Endothelial cell of umbilical vein (primary cell): ENCODE results near the gene CMPK2. TPM values are rescaled to one million over a fixed set of nuclear protein-coding genes. Genes with fewer than 3 reads are reported as not detected.

Experiments
- BruUV-seq: library from RNA; stranded (reverse); fragments of 400-500 nt; replicated peaks from 2 replicates; lab custom pipeline; 2021; lab: Mats Ljungman, UMichigan
- CTCF ChIA-PET: fragments of 300-600, 350-600 bp; sonication (Branson Sonifier 250); formaldehyde crosslinking; loops from one replicate; lab custom pipeline; 2021; ENCODE audit warnings: antibody characterized with exemption, inconsistent platforms; lab: Charles Lee
- POLR2A ChIA-PET: fragments of 300-600, 350-600 bp; sonication (Branson Sonifier 250); formaldehyde crosslinking; loops from one replicate; lab custom pipeline; 2021; ENCODE audit warnings: antibody characterized with exemption, inconsistent platforms; lab: Charles Lee
- DNase-seq: peaks from one replicate; pipeline ENCODE4 v3.0.0-alpha.2; 2011; ENCODE audit warnings: low read depth, low spot score
- FAIRE-seq: peaks from 2 replicates; lab custom pipeline; 2011; peaks lifted over from hg19 to GRCh38; lab: Jason Lieb, UNC
- H2AFZ ChIP-seq: 2 replicates; pipeline ENCODE4 v1.6.0; 2012; ENCODE audit warnings: low read depth, low read length, control low read depth, inconsistent platforms
- H3K27ac ChIP-seq: 2 replicates; pipeline ENCODE4 v1.5.1; 2011; ENCODE audit warnings: low read depth, mild to moderate bottlenecking, control low read depth, low read length, moderate library complexity; ENCODE audit not compliant: insufficient read depth
- H3K27me3 ChIP-seq, 2 experiments: 2 replicates each; pipeline versions ENCODE4 v1.6.0 to v1.6.1; 2011; ENCODE audit warnings: low read length in 2 of 2, mixed read lengths in 1 of 2; ENCODE audit not compliant: control insufficient read depth in 2 of 2, insufficient read depth in 2 of 2
- H3K36me3 ChIP-seq, 2 experiments: 2 replicates in 1 of 2; 3 replicates in 1 of 2; pipeline ENCODE4 v1.5.1; 2011; ENCODE audit warnings: low read length in 2 of 2, mild to moderate bottlenecking in 1 of 2, moderate library complexity in 1 of 2; ENCODE audit not compliant: control insufficient read depth in 2 of 2, insufficient read depth in 2 of 2; ENCODE audit errors: extremely low read depth in 1 of 2
- H3K4me1 ChIP-seq: 3 replicates; pipeline ENCODE4 v1.5.1; 2011; ENCODE audit warnings: mild to moderate bottlenecking, low read length; ENCODE audit not compliant: control insufficient read depth, insufficient read depth; ENCODE audit errors: extremely low read depth
- H3K4me2 ChIP-seq: 2 replicates; pipeline ENCODE4 v1.6.1; 2011; ENCODE audit warnings: low read length, control low read depth, mixed read lengths; ENCODE audit not compliant: insufficient read depth
- H3K4me3 ChIP-seq, 3 experiments: fragments of 200-600 bp in 1 of 3; sonication (generic), shearing (Covaris generic) in 1 of 3; replicated peaks in 1 of 3; 2 replicates each; pipeline ENCODE4 v1.5.1; 2011 to 2016; ENCODE audit warnings: control low read depth in 3 of 3, low read length in 3 of 3, mild to moderate bottlenecking in 2 of 3, inconsistent platforms in 1 of 3, low read depth in 1 of 3, moderate library complexity in 1 of 3; ENCODE audit not compliant: insufficient read depth in 1 of 3
- H3K79me2 ChIP-seq: 2 replicates; pipeline ENCODE4 v1.6.0; 2012; ENCODE audit warnings: low read length, inconsistent platforms; ENCODE audit not compliant: control insufficient read depth, insufficient read depth
- H3K9ac ChIP-seq: replicated peaks from 2 replicates; pipeline ENCODE3; 2011; ENCODE audit warnings: low read length, control low read depth; ENCODE audit not compliant: insufficient read depth; ENCODE audit errors: extremely low read depth
- H3K9me1 ChIP-seq: replicated peaks from 3 replicates; pipeline ENCODE4 v1.6.0; 2011; ENCODE audit warnings: mild to moderate bottlenecking, low read length; ENCODE audit not compliant: control insufficient read depth, insufficient read depth; ENCODE audit errors: extremely low read depth
- H3K9me3 ChIP-seq: replicated peaks from 2 replicates; pipeline ENCODE4 v1.5.1; 2012; ENCODE audit warnings: low read length, inconsistent platforms; ENCODE audit not compliant: control insufficient read depth, insufficient read depth
- H4K20me1 ChIP-seq: replicated peaks from 2 replicates; pipeline ENCODE3; 2011; ENCODE audit warnings: mild to moderate bottlenecking, low read length; ENCODE audit not compliant: control insufficient read depth, insufficient read depth; ENCODE audit errors: extremely low read depth
- EZH2 ChIP-seq: IDR thresholded peaks from 2 replicates; pipeline ENCODE4 v1.6.1; 2012; ENCODE audit warnings: borderline replicate concordance, low read depth, mild to moderate bottlenecking, moderate library complexity, low read length, inconsistent platforms; ENCODE audit not compliant: severe bottlenecking
- FOS ChIP-seq: IDR thresholded peaks from 2 replicates; pipeline ENCODE4 v1.6.1; 2011; ENCODE audit warnings: mild to moderate bottlenecking, low read length, moderate library complexity, borderline replicate concordance; ENCODE audit not compliant: insufficient read depth
- GATA2 ChIP-seq: IDR thresholded peaks from 2 replicates; pipeline ENCODE4 v1.7.0; 2011; ENCODE audit warnings: low read depth, mild to moderate bottlenecking, moderate library complexity, mixed read lengths, low read length; ENCODE audit not compliant: insufficient read length, insufficient read depth
- JUN ChIP-seq: IDR thresholded peaks from 2 replicates; pipeline ENCODE4 v1.6.1; 2011; ENCODE audit warnings: borderline replicate concordance, low read depth; ENCODE audit not compliant: insufficient read length, insufficient read depth
- MYC ChIP-seq: IDR thresholded peaks from one replicate; pipeline ENCODE4 v1.6.1; 2011; ENCODE audit warnings: mild to moderate bottlenecking, low read depth, low read length
- POLR2A ChIP-seq: IDR thresholded peaks from 2 replicates; pipeline ENCODE4 v1.6.1; 2012; ENCODE audit warnings: low read depth, mild to moderate bottlenecking, control low read depth, low read length
- POLR2AphosphoS5 ChIP-seq: IDR thresholded peaks from 2 replicates; pipeline ENCODE4 v1.6.1; 2012; ENCODE audit warnings: low read depth, mild to moderate bottlenecking, control low read depth, low read length, moderate library complexity; ENCODE audit not compliant: insufficient read depth
- dilution Hi-C: fragments of 300-500 bp; cut with MboI; formaldehyde crosslinking; loops from one replicate; pipeline ENCODE4 v1.15.0; 2019; ENCODE audit warnings: low sequenced_read_pairs; ENCODE audit not compliant: extremely low pct_ligation_motif_present
- intact Hi-C: fragments of 100-400 bp; cut with micrococcal nuclease; formaldehyde crosslinking; loops from one replicate; pipeline ENCODE4 v1.10.0; 2022
- polyA plus RNA-seq, 4 experiments: library from polyadenylated mRNA; depleted of rRNA in 3 of 4; stranded (reverse) in 3 of 4; unstranded in 1 of 4; fragments of >200 nt; gene quantifications; 2 replicates each; pipeline versions ENCODE4 v1.2.1 to v1.2.3, GENCODE V29; 2011 to 2012; ENCODE audit warnings: missing spikeins in 1 of 4
- total RNA-seq: library from RNA; stranded (reverse); gene quantifications from 2 replicates; pipeline ENCODE4 v1.2.3, GENCODE V29; 2021
- TF ChIP-seq, protein P1 (sequence below), 2 donors: IDR thresholded peaks; 1 replicate in 1 of 2; 2 replicates in 1 of 2; pipeline ENCODE4 v1.5.1; 2011; ENCODE audit warnings: low read length in 2 of 2, mild to moderate bottlenecking in 2 of 2, moderate library complexity in 2 of 2, control low read depth in 1 of 2, inconsistent platforms in 1 of 2, low read depth in 1 of 2; ENCODE audit not compliant: insufficient read depth in 1 of 2; ENCODE audit errors: extremely low read depth in 1 of 2
- TF ChIP-seq, protein P2 (sequence below): IDR thresholded peaks from 2 replicates; pipeline ENCODE4 v1.6.1; 2011; ENCODE audit not compliant: insufficient read depth, insufficient read length

CMPK2 gene
- total and polyA plus RNA-seq, 2 donors (not counting 3 experiments of a cell fraction or from before 2014, with no cell fraction given), result 0.15 to 0.69 TPM

DNA sequence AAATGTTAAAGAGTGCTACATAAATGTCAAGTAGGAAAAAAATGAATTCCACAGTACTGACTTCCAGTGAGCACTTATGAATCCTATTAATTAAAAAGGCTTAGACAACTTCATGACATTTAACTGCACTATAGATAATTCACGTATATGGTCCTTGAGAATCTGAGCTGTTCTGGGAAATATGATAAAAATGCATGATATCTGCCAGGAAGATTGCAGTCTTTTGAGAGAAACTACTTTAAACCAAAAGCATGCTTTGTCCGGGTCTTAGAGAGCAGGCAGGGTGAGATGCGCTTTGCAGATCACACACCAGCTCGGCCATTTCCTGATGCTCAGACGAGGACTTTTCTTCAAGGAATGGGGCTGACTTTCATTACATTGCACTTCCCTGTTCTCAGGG lies 42.6 kb downstream of the CMPK2 start:
- H3K9ac ChIP-seq, result no peak overlapping the region
- dilution Hi-C loops, result no loop called here
- BruUV-seq, result no TSS peak

DNA sequence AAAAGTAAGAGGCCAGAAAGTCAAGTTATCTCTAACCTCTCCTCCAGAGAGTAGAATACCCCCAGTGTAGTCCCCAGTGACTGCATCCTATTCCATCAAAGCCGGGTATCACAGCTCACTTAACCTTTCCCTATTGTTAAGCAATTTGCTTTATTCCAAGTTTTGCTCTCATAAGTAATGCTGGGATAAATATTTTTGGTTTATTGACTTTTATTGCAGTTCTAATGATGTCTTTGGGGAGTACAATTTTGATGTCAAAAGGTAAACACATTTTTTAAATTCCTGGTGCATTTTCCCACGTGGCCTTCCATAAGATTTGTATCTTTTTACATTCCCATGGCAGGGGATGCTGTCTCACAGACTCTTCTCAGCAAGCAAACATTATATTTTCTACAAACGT lies 43.3 kb downstream of the CMPK2 start:
- dilution Hi-C loops (no loop called here), intact Hi-C loops (loop anchor here (10.0 kb wide), 1 partner anchor 1862 kb away; the partner anchor contains the start of gene ID2)
- BruUV-seq, result no TSS peak
- Histone ChIP-seq H4K20me1 (no peaks in the 10 kb centered on the region), H3K9ac (no peak overlapping the region), H3K36me3 (no peaks in the 10 kb centered on the region), H3K4me1 (peaks cover 4% of the 10 kb centered on the region), H2AFZ (no peak overlapping the region), H3K27ac (no peak overlapping the region), H3K27me3 (peaks cover 0 to 2% of the 10 kb centered on the region in 2 experiments), H3K9me3 (no peaks in the 10 kb centered on the region), H3K79me2 (no peaks in the 10 kb centered on the region), H3K9me1 (no peaks in the 10 kb centered on the region), H3K4me2 (no peak overlapping the region), H3K4me3 (no peak overlapping the region)
- ChIA-PET POLR2A (no interaction called here), CTCF (no interaction called here)
- FAIRE-seq, result no peak
- no peak for DNase-seq
- TF ChIP-seq MYC (no peak), EZH2 (no peak), POLR2A (no peak), GATA2 (no peak), POLR2AphosphoS5 (no peak), JUN (no peak), FOS (no peak)
- TF ChIP-seq, protein P1, sequence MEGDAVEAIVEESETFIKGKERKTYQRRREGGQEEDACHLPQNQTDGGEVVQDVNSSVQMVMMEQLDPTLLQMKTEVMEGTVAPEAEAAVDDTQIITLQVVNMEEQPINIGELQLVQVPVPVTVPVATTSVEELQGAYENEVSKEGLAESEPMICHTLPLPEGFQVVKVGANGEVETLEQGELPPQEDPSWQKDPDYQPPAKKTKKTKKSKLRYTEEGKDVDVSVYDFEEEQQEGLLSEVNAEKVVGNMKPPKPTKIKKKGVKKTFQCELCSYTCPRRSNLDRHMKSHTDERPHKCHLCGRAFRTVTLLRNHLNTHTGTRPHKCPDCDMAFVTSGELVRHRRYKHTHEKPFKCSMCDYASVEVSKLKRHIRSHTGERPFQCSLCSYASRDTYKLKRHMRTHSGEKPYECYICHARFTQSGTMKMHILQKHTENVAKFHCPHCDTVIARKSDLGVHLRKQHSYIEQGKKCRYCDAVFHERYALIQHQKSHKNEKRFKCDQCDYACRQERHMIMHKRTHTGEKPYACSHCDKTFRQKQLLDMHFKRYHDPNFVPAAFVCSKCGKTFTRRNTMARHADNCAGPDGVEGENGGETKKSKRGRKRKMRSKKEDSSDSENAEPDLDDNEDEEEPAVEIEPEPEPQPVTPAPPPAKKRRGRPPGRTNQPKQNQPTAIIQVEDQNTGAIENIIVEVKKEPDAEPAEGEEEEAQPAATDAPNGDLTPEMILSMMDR (IDR thresholded peaks at IDR 0.05; ENCODE audit: extremely low read depth in 1 of 2, insufficient read depth in 1 of 2, low read depth in 1 of 2, low read length in 2 of 2), result no peak
- TF ChIP-seq, protein P2, sequence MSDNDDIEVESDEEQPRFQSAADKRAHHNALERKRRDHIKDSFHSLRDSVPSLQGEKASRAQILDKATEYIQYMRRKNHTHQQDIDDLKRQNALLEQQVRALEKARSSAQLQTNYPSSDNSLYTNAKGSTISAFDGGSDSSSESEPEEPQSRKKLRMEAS, result no peak

More for the DNA sequence above, 42.6 kb downstream of the CMPK2 start:
- Histone ChIP-seq H3K4me2 (no peak overlapping the region), H4K20me1 (no peaks in the 10 kb centered on the region), H2AFZ (no peak overlapping the region), H3K79me2 (no peaks in the 10 kb centered on the region), H3K36me3 (no peaks in the 10 kb centered on the region), H3K4me1 (peaks cover 11% of the 10 kb centered on the region), H3K27ac (no peak overlapping the region), H3K4me3 (no peak overlapping the region), H3K9me3 (no peaks in the 10 kb centered on the region), H3K9me1 (no peaks in the 10 kb centered on the region), H3K27me3 (peaks cover 0 to 2% of the 10 kb centered on the region in 2 experiments)
- TF ChIP-seq, protein P1 (IDR thresholded peaks at IDR 0.05; ENCODE audit: extremely low read depth in 1 of 2, insufficient read depth in 1 of 2, low read depth in 1 of 2, low read length in 2 of 2), result no peak
- TF ChIP-seq JUN, result no peak
- no peak for TF ChIP-seq FOS
- DNase-seq (no peak), FAIRE-seq (no peak)
- POLR2A ChIA-PET, result interaction anchor here (0.6 kb wide), 1 partner anchor 9 kb away, joined by 3 read pairs; no protein-coding TSS in a partner anchor
- CTCF ChIA-PET, result no interaction called here
- intact Hi-C loops, result loop anchor here (10.0 kb wide), 1 partner anchor 1862 kb away; the partner anchor contains the start of gene ID2
